Measurements from ENCODE around the gene BOD1L1. TPM values are rescaled to one million over a fixed set of nuclear protein-coding genes. Genes with fewer than 3 reads are reported as not detected.
A peak's percentile ranks its signal among the peaks of the same experiment; 100 is the strongest.

BOD1L1 gene
- total RNA-seq = 10 to 100 TPM; 16.2 to 20.0 TPM

GRCh38 chr4:13627606-13628311 is at the start of gene BOD1L1:
BOD1L1 (minus strand) TSS chr4:13627725; CDS start chr4:13627587, 138 bp downstream.
- H3K9me3 ChIP-seq = no peaks in the 10 kb centered on the region
- peak within 1 kb of the TSS; percentile 94 to 96 for H3K27ac ChIP-seq
- peak in 1 of 2 donors; percentile 57 for TF ChIP-seq CTCF (IDR thresholded peaks at IDR 0.05)

GRCh38 chr4:13674971-13675370 is 47.4 kb upstream of the BOD1L1 start:
- TF ChIP-seq CTCF (IDR thresholded peaks at IDR 0.05) = no peak
- H3K4me3 ChIP-seq = no peak overlapping the region

More at GRCh38 chr4:13627606-13628311, at the start of gene BOD1L1:
- peak; percentile 89 for DNase-seq (ENCODE audit: low spot score)
- Histone ChIP-seq H3K27me3 (no peaks in the 10 kb centered on the region), H3K4me3 (peak within 1 kb of the TSS; percentile 58 to 89), H3K36me3 (no peaks in the 10 kb centered on the region), H3K4me1 (peaks cover 0 to 22% of the 10 kb centered on the region in 2 donors)

GRCh38 chr4:13673167-13673566 is 45.6 kb upstream of the BOD1L1 start:
- Histone ChIP-seq H3K4me3 (no peak overlapping the region), H3K27me3 (no peaks in the 10 kb centered on the region), H3K27ac (no peak overlapping the region), H3K4me1 (no peaks in the 10 kb centered on the region), H3K36me3 (no peaks in the 10 kb centered on the region), H3K9me3 (peaks cover 0 to 23% of the 10 kb centered on the region in 2 donors)
- no peak for TF ChIP-seq CTCF (IDR thresholded peaks at IDR 0.05)
- DNase-seq (ENCODE audit: low spot score) = no peak

More at GRCh38 chr4:13674971-13675370, 47.4 kb upstream of the BOD1L1 start:
- no peaks in the 10 kb centered on the region for H3K36me3 ChIP-seq
- no peaks in the 10 kb centered on the region for H3K4me1 ChIP-seq
- peaks cover 0 to 28% of the 10 kb centered on the region in 2 donors for H3K9me3 ChIP-seq
- H3K27ac ChIP-seq = no peak overlapping the region
- no peak for DNase-seq (ENCODE audit: low spot score)
- H3K27me3 ChIP-seq = no peaks in the 10 kb centered on the region

GRCh38 chr4:13670456-13671160 is 43.1 kb upstream of the BOD1L1 start:
- H3K27ac ChIP-seq = peak overlapping the region in 1 of 2 donors; percentile 72
- no peaks in the 10 kb centered on the region for H3K4me1 ChIP-seq
- no peak for TF ChIP-seq CTCF (IDR thresholded peaks at IDR 0.05)
- no peak for DNase-seq (ENCODE audit: low spot score)
- H3K27me3 ChIP-seq = no peaks in the 10 kb centered on the region
- H3K4me3 ChIP-seq = no peak overlapping the region
- peaks cover 0 to 22% of the 10 kb centered on the region in 2 donors for H3K9me3 ChIP-seq
- H3K36me3 ChIP-seq = no peaks in the 10 kb centered on the region

- H3K36me3 ChIP-seq = no peaks in the 10 kb centered on the region
- peaks cover 0 to 3% of the 10 kb centered on the region in 2 donors for H3K9me3 ChIP-seq
- TF ChIP-seq CTCF (IDR thresholded peaks at IDR 0.05) = no peak
- DNase-seq (ENCODE audit: low spot score) = no peak
- H3K27me3 ChIP-seq = no peaks in the 10 kb centered on the region
- no peak overlapping the region for H3K27ac ChIP-seq
- H3K4me3 ChIP-seq = no peak overlapping the region
- no peaks in the 10 kb centered on the region for H3K4me1 ChIP-seq
These were observed 38.5 kb upstream of the BOD1L1 start for GRCh38 chr4:13665701-13666660.

All from right atrium auricular region (tissue), 2 donors.